SU-DHL-6 (cell line): ENCODE measurements around the gene RGS3.

ENCODE experiments used
- CTCF ChIP-seq: fragments of 200-600 bp; sonication (generic); IDR thresholded peaks from one replicate; pipeline ENCODE4 v1.5.1; 2017; ENCODE audit warnings: antibody characterized with exemption, mild to moderate bottlenecking, low read length, moderate library complexity; ENCODE audit not compliant: insufficient read depth, poor library complexity, severe bottlenecking
- EZH2phosphoT487 ChIP-seq: fragments of 200-600 bp; sonication (generic), shearing (Covaris generic); conservative IDR thresholded peaks from 2 replicates; pipeline ENCODE4 v1.6.1; 2018; ENCODE audit warnings: mild to moderate bottlenecking, antibody characterized with exemption, low read length, moderate library complexity, mixed read lengths

- TF ChIP-seq CTCF (no peak), EZH2phosphoT487 (no peak)
Observed at GRCh38 chr9:113421726-113422125, 41.8 kb upstream of the RGS3 start.
